Stimulated activated CD8-positive, alpha-beta memory T cell treated with anti-CD3 and anti-CD28 coated beads, Interleukin-7, amount 100 ng/mL, for 24 hours (primary cell): ENCODE data around the gene DGLUCY.
"Not testable (repeated sequence)": the region's sequence is repeated elsewhere in the genome, so short reads cannot be mapped to it uniquely, and the experiment has no call there.

ENCODE experiments used
- DNase-seq: peaks from one replicate; pipeline ENCODE4 v3.0.0-alpha.2; 2020; ENCODE audit warnings: low read depth

DGLUCY gene

GRCh38 chr14:91238661-91239060 lies 124.8 kb downstream of the DGLUCY start:
- DNase-seq = no peak

GRCh38 chr14:91241863-91242262 lies 128.0 kb downstream of the DGLUCY start:
- DNase-seq = no peak

GRCh38 chr14:91242635-91243034 lies 128.8 kb downstream of the DGLUCY start:
- DNase-seq = no peak

GRCh38 chr14:91243074-91243471 lies 129.2 kb downstream of the DGLUCY start:
- no peak for DNase-seq

GRCh38 chr14:91244501-91244901 lies 130.6 kb downstream of the DGLUCY start, which contains the start of gene GPR68:
Gene GPR68, minus strand, starts transcription at chr14:91244704. Its CDS starts 9,654 bp downstream, at chr14:91235050.
- no peak for DNase-seq

- no peak for DNase-seq
Measured at GRCh38 chr14:91245029-91245428, 131.2 kb downstream of the DGLUCY start.

- DNase-seq = not testable (repeated sequence)
Measured at GRCh38 chr14:91245616-91246015, 131.7 kb downstream of the DGLUCY start.

GRCh38 chr14:91246051-91246852 lies 132.4 kb downstream of the DGLUCY start:
- no peak for DNase-seq

- no peak for DNase-seq
Measured at GRCh38 chr14:91249841-91250616, 136.2 kb downstream of the DGLUCY start.

- DNase-seq = no peak
Measured at GRCh38 chr14:91250912-91251311, 137.0 kb downstream of the DGLUCY start.

- DNase-seq = no peak
Measured at GRCh38 chr14:91252871-91253794, 139.3 kb downstream of the DGLUCY start.

GRCh38 chr14:91253795-91254323 lies 140.0 kb downstream of the DGLUCY start:
- no peak for DNase-seq

- DNase-seq = no peak
Measured at GRCh38 chr14:91254461-91254860, 140.6 kb downstream of the DGLUCY start.

GRCh38 chr14:91255026-91255695 lies 141.3 kb downstream of the DGLUCY start:
- DNase-seq = no peak

- no peak for DNase-seq
Measured at GRCh38 chr14:91256661-91257060, 142.8 kb downstream of the DGLUCY start.

GRCh38 chr14:91257328-91258010 lies 143.6 kb downstream of the DGLUCY start:
- DNase-seq = no peak

GRCh38 chr14:91258011-91258618 lies 144.2 kb downstream of the DGLUCY start:
- DNase-seq = no peak

- DNase-seq = no peak
Measured at GRCh38 chr14:91258876-91259275, 145.0 kb downstream of the DGLUCY start.

GRCh38 chr14:91261115-91261514 lies 147.2 kb downstream of the DGLUCY start:
- no peak for DNase-seq

- no peak for DNase-seq
Measured at GRCh38 chr14:91261986-91262549, 148.2 kb downstream of the DGLUCY start.
